Measurements from ENCODE around the gene SNX15.
A peak's percentile ranks its signal among the peaks of the same experiment; 100 is the strongest.
"Not testable (repeated sequence)": the region's sequence is repeated elsewhere in the genome, so short reads cannot be mapped to it uniquely, and the experiment has no call there.

The SNX15 gene, protein sequence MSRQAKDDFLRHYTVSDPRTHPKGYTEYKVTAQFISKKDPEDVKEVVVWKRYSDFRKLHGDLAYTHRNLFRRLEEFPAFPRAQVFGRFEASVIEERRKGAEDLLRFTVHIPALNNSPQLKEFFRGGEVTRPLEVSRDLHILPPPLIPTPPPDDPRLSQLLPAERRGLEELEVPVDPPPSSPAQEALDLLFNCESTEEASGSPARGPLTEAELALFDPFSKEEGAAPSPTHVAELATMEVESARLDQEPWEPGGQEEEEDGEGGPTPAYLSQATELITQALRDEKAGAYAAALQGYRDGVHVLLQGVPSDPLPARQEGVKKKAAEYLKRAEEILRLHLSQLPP

DNA sequence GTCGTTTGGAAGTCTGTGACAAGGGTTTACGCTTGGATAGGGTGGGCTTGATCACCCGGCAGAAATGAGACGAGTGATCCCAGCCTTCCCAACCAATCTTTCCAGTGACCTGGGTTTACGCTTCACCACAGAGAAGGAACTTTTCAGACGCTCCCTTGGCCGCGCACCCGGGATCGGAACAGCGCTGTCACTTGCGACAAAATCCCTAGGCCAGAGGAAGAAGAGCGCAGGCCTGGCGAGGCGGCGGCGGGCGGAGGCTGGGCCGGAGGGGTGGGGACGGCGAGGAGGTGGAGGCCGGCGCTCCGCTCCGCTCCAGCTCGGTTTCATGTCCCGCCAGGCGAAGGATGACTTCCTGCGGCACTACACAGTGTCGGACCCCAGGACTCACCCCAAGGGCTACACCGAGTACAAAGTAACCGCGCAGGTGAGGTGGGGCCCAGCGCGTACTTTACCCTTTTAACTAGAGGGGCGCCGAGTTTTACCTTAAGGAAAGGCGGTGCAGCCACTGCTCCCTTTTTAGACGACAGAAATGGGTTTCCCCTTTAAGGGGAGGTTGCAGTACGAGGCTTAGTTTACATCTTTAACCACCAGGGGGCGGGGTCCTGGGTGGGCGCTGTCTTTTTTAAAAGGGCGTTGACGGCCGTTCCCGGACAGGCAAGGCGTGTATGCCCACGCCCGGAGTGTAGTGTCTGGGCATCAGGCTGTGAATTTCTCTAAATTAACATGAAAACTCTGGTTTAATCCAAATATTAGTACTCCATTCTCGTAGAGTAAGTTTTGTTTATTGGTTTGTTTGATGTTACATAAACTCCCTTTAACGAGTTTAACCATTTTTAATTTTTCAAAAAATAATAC lies at the start of gene SNX15:
Gene SNX15, plus strand, starts transcription at position 227 of the 855 bp plus-strand sequence. Its CDS starts 99 bp downstream, at position 326.
- peak; percentile 99 for DNase-seq

DNA sequence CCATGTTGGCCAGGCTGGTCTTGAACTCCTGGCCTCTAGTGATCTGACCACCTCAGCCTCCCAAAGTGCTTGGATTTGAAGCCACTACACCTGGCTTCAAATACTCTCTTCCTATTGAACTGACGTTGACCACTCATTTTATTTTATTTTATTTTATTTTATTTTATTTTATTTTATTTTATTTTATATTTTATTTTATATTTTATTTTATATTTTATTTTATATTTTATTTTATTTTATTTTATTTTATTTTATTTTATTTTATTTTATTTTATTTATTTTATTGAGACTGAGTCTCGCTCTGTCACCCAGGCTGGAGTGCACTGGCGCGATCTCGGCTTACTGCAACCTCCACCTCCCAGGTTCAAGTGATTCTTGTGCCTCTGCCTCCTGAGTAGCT lies 43.9 kb upstream of the SNX15 start:
- DNase-seq = not testable (repeated sequence)

DNA sequence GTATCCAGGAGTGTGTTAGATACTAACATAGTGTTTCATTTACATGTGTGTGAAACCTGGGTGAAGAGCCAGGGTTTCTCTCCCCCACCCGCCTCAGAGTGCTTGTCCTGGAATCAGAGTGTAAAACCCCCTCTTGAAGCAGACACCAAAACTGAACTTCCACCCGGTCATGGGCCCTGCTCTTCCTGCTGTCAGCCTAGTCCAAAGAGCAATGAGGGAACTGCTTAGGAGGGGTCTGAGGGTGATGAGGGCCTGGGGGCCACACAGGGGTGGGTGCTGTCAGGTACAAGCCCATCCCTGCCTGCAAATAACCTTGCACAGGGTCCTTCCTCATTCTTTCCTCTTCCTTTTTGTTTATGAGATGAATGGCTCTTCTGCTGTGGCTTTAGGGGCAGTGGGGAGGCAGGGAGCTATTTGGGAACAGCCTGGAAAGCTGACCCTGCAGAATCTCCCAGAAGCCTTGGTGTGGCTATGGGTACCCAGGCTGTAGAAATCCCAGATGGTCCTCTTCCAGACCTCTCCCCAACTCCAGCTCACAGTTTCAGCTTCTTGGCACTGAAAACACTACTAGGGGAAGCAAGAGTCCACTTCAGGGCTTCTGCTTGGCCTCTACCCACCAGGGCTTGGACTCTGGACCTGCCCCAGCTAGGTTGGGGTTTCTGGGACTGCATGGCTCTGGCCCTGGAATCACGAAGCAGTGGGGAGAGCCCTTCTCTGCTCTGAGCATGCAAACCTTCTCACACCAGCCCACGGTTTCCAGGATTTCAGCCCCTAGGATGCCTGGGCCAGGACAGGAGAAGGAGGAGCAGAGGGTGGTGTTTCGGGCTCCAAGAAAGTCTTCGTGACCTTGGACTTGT lies 39.0 kb upstream of the SNX15 start:
- no peak for DNase-seq

DNA sequence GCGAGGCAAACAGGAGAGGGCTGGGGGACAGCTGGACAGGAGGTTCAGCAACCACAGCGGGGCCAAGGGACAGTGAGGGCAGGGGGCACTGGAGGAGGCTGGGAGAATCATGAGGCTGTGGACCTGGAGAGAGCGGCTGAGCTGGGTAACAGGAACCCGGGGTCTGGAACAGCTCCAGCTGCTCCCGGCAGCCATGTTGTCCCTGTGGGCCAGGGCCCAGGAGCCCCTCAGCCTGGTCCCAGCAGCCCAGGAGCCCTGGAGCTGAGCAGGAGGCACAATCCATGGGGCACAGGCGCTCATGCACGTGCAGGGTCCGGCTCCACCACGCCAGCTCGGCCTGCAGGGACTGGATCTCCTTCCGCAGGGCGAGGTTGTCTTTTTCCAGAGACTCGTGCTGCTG lies 37.8 kb upstream of the SNX15 start:
- no peak for DNase-seq

DNA sequence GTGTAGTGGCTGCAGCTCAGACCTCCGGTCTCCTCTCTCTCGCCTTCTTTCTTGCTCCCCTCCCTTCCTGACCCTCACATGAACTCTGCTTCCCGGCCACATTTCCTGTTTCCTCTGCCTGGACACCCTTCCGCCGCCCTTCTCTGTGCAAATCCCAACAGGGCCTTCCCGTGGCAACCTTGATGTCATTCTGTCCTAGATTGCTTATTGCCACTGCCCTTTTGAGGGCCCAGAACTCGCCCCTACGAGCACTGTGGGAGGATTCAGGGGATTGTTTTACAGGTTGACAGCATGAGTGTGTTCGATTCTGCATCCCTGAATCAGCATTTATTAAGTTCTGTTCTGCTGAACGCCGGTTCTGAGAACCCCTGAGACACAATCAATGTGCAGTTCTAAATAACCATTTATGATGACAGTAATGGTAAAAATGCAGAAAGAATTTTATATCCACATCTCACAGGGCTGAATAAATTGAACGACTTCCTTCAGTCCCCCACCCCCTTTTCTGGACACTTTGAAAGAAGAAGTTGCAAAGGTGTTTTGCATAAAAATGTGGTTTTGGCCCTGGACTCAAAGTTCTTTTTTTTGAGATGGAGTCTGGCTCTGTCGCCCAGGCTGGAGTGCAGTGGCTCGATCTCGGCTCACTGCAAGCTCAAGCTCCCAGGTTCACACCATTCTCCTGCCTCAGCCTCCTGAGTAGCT lies 36.9 kb upstream of the SNX15 start:
- DNase-seq = no peak

DNA sequence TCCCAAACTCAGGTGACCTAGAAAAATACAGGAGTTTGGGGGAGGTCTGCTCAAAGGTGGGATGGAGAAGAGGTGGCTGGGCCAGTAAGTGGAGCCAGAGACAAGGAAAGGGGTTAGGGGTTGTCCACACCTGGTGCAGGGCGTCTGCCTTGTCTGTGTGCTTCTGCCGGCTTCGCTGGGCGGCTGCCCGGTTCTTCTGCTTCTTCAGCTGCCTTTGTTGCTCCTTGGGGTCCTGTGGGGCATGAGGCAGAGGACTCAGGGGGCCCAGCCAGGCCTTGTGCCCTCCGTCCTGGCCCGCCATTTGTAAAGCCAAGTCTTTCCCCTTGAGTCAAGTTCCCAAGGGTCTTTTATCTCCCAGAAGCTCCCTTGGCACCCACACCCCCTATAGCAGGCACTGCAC lies 32.9 kb upstream of the SNX15 start:
- no peak for DNase-seq

DNA sequence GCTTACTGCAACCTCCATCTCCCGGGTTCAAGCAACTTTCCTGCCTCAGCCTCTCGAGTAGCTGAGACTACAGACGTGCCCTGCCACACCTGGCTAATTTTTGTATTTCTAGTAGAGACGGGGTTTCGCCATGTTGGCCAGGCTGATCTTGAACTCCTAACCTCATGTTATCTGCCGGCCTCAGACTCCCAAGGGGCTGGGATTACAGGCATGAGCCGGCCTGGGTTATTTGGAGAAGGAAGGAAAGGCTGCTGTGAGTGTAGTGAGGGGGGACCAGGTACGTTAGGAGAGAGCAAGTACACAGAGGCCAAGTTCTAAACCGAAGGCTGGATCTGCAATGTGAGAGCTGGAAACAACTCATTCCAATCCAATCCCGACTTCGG lies 30.9 kb upstream of the SNX15 start:
- DNase-seq = no peak

DNA sequence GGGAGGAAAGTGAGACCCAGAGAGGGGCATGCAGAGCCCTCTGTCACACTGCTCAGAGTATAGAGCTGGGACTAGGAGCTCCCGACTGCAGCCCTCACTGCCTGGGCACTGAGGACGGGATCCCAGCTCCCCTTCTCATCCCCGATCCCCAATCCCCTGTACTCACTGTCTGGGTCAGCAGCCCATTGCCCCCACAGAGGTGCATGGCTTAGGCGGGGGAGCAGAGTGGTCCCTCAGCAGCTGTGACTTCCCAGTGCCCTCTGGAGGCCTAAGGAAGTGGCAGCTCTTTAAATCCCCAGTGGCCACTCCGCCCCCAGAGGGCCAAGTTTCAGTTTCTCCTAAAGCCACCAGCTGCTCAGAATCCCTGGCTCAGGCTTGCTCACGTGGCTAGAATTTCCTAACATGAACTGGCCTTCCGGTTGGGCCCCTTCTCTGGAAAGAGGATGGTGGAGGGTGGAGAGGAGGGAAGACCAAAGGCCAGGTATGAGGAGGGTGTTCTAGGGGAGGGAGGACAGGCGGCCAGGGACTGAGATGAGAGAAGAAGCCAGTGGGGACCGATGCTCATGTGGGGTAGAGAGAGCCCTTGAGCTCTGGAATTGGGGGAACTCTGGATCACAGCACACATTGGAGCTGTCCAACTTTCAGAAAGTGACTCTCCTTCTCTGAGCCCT lies 30.4 kb upstream of the SNX15 start, which contains the start of gene BATF2:
Gene BATF2, minus strand, starts transcription at position 262 of the 671 bp plus-strand sequence. Its CDS starts 57 bp downstream, at position 205.
- DNase-seq = peak; percentile 84

DNA sequence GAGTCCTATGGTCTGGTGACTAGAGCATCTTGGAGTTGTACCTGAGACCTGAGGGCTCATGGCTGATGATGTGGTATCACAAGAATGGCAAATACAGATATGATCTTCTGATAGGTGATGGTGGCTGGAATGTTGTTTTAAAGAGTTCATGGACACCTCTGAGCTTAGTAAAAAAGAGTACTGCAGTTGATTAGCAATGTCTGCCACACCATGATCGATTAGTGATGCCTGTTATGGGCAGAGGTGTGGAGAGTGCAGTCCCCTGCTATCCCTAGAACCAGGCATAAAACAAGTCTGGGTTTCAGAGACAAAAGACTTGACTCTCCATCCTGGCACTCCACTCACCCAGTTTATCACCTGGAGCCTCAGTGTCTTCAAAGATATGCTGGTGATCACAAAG lies 29.1 kb upstream of the SNX15 start:
- DNase-seq = peak; percentile 39

DNA sequence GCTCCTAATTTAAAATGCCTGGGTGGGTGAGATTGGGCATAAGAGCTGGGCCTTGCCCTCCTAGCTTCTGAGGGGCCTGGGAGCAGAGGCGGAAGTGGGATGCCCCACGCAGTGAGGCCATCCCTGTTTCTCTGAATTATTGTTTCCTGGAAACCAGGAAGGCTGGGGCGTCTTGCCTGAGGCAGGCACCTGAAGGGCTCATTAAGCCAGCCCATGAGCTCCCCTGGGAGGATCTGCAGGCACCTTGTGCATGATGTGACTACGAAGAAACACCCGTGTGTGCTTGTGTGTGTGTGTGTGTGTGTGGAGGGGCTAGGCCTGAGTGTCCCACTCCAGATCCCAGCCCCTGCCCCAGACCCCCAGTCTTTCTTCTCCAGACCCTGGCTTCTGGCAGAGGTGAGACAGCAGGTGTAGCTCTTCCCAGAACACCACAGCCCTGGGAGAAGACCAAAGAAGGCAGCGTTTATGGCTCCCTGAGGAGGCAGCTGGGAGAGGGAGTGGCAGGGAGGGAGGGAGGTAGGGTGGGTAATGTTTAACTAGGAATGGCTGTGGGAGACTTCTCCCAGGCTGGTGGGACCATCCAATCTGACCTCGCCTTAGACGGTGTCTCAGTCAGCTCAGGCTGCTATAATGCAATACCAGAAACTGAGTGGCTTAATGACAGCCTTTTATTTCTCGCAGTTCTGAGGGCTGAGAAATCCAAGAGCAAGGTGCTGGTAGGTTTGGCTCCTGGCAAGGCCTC lies 28.4 kb upstream of the SNX15 start:
- peak; percentile 96 for DNase-seq

DNA sequence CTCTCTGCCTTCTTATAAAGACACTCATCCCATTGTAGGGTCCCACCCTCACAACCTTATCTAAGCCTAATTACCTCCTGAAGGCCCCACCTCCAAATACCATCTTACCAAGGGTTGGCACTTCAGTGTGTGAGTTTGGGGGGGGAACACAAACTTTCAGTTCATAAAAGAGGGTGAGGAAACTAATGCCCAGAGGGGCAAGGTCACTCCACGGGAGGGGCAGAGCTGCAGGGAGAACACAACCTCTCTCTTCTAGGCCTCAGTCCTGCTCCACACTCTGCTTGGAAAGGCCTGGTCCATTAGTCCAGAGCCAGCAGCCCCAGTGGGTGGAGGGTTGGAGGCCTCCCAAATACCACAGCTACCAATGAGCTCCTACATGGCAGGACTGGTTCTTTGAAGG lies 27.8 kb upstream of the SNX15 start:
- DNase-seq = no peak

DNA sequence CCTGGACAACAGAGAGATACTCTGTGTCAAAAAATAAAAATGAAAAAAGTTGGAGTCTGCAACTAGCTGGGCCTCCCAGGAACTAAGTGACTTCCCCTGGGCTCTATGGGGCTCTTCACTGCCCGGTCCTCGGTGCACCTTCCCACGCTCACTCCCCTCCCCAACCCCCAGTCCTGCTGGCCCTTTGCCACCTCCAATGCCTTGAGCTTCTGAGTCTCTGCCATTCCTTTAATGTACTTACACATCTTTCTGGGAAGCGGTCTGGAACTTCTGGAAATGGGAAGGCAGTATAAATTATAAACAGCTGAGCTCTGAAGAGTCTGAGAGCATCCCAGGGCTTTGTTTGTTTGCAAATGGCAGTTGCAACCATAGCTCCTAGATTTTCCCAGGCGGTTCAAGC lies 24.5 kb upstream of the SNX15 start:
- DNase-seq = no peak

DNA sequence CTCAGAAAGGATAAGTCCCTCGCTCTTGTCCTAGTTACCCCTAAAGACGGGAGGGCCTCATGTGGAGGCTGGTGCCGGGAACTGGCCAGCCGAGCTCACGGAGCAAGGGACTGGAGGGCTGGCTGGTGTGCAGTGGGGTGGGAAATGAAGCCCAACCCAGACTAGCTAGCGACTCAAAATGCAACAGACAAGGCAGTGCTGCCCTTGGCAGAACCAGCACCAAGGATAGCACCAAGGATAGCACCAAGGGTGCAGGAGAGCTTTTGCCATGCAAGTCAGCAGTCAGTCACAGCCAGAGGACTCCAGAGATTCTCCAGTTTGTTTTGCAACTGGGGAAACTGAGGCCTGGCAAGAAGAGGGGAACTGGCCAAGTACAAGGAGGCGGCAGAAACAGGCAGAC lies 24.0 kb upstream of the SNX15 start:
- no peak for DNase-seq

DNA sequence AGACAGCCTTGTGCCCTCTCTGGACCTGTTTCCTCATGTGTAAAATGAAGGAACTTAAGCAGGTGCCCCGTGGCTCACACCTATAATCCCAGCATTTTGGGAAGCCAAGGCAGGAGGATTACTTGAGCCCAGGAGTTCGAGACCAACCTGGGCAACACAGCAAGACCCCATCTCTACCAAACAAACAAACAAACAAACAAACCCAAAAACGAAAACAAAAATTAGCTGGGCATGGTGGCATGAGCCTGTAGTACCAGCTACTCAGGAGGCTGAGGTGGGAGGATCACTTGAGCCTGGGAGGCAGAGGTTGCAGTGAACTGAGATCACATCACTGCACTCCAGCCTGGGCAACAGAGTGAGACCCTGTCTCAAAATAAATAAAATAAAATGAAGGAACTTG lies 23.3 kb upstream of the SNX15 start:
- not testable (repeated sequence) for DNase-seq

DNA sequence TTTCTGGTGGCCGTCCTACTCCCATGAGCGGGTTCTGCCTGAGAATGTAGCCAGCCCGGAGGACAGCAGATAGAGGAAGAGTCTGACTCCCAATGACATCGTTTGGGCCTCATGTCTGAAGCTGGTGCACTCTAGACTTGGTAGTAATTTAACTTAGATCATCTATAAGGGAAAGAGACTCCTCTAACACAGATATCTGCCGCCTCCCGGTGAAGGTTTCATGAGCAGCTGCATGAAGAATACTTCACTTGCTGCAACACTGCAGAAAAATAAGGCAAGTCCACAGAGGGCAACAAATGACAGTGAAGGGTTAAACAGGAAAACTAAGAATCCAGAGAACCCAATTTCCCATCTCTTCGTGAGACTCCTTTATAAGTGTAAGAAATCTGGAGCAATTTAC lies 19.2 kb upstream of the SNX15 start:
- no peak for DNase-seq

DNA sequence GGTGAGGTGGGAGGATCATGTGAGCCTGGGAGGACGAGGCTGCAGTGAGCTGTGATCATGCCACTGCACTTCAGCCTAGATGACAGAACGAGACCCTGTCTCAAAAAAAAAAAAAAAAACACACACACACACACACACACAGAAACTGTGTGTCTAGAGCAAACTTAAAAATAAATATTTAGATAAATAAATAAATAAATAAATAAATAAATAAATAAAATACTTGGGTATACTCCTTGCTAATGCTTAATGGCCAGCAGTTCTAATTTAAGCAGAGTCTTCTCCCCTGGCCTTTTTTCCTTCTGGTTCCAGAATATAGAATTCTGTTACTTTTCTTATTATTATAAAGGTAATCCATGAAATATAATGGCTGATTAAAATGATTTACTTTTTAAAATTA lies 18.4 kb upstream of the SNX15 start:
- DNase-seq = no peak

DNA sequence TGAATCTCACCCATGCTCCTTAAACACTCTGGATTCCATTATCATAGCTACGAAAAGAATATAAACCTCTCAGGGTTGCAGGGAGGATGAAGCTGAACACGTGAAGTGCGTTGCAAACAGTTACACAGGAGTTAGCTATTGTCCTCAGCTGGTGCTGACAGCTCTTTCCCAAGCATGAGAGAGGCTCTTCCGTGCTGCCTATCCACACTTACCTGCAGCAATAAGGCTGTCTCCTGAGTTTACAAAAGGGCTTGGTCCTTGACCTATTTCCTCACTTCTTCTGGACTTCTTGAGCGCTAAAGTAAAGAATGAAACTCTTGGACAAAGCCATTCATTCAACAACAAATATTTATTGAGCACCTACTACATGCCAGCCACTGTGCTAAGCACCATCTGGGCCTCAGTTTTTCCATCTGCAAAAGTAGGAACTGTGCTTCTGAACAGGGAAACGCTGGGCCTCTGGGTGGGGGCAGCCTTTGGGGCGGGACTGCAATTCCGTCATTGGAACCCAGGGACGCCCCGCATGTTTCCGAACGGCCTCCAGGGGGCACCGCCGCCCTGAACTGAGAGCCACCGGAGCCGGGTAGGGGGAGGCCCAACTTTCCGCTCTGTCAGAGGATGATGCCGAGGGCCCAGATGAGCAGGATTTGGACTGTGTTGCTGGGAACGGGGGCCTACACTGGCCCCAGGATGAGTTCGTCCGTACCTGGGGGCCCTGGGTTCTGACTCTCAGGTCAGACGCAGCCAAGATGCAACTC lies 13.9 kb upstream of the SNX15 start:
- peak; percentile 92 for DNase-seq

DNA sequence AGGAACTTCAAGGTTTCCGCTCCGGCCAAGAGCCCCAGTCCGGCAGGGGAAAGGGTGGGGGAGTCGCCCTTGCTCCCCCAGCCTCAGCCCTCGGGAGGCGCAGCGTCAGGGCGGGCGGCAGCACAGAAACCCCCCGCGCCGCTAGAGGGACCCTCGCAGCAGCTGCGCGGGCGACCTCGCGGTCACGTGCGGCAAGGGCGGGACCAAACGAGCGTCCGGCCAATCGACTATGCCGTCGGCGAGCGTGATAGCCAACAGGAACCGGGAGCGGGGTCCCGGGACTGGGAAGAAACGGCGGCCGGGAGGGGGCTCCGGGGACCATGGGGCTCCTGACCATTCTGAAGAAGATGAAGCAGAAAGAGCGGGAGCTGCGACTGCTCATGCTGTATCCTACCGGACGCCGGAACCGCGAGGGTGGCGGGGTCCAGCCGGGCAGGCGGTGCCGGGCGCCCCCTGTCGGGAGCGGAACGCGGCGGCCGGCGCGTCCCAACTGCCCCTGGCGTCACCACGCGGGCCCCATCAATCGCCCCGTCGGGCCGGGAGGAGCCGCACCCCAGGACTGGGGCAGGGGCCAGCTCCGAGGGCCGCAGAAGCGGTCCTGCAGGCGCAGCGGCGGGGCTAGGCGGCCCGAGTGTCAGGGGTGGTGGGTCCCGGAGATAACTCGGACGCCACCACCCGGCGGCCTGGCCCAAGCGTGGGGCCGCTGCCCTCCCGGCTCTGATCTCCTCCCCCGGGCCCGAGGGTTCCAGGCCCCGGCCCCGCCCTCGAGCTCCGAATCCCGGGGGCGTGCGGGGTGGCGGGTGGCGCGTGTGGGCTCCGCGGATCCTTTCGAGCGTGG lies 13.1 kb upstream of the SNX15 start, which contains the start of gene ARL2:
Gene ARL2, plus strand, starts transcription at position 273 of the 838 bp plus-strand sequence. Its CDS starts 48 bp downstream, at position 321.
- DNase-seq = peak; percentile 97

DNA sequence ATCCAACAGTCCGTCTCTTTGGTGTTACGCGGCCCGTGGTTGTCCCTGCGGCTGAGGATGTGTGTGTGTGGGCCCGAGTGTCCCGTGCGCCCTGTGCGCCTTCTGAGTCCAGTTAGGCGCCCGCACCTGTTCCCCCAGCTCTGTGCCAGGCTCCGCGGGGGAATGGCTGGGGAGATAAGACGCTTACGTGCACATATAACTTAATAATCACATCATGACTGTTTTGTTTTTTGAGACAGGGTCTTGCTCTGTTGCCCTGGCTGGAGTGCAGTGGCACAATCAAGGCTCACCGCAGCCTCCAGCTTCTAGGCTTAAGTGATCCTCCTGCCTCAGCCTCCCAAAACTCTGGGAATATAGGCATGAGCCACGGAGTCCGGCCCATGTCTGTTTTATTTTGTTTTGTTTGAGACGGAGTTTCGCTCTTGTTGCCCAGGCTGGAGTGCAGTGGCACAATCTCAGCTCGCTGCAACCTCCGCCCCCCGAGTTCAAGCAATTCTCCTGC lies 12.5 kb upstream of the SNX15 start:
- DNase-seq = no peak
